Keratinocyte (primary cell): ENCODE results near the gene ADAMTS17. TPM values are rescaled to one million over a fixed set of nuclear protein-coding genes. Genes with fewer than 3 reads are reported as not detected.

ENCODE experiments used
- DNase-seq: peaks from one replicate; pipeline ENCODE4 v3.0.0-alpha.2; 2011; ENCODE audit warnings: low read depth, missing footprints, low spot score
- FAIRE-seq: peaks from 2 replicates; lab custom pipeline; 2011; peaks lifted over from hg19 to GRCh38; lab: Jason Lieb, UNC
- H2AFZ ChIP-seq: 2 replicates; pipeline ENCODE4 v1.6.0; 2012; ENCODE audit warnings: low read length, control low read depth, inconsistent platforms; ENCODE audit not compliant: control insufficient read depth
- H3K27ac ChIP-seq: 2 replicates; pipeline ENCODE4 v1.5.1; 2011; ENCODE audit warnings: low read length; ENCODE audit not compliant: control insufficient read depth, insufficient read depth
- H3K27me3 ChIP-seq: 3 replicates; pipeline ENCODE4 v1.6.0; 2011; ENCODE audit warnings: low read length; ENCODE audit not compliant: control insufficient read depth, insufficient read depth; ENCODE audit errors: extremely low read depth
- H3K36me3 ChIP-seq, 2 experiments: 2 replicates in 1 of 2; 3 replicates in 1 of 2; pipeline ENCODE4 v1.5.1; 2011; ENCODE audit warnings: low read length in 2 of 2, mild to moderate bottlenecking in 1 of 2; ENCODE audit not compliant: control insufficient read depth in 2 of 2, insufficient read depth in 2 of 2; ENCODE audit errors: extremely low read depth in 1 of 2
- H3K4me1 ChIP-seq: 3 replicates; pipeline ENCODE4 v1.5.1; 2011; ENCODE audit warnings: low read length; ENCODE audit not compliant: control insufficient read depth, insufficient read depth; ENCODE audit errors: extremely low read depth
- H3K4me2 ChIP-seq: 3 replicates; pipeline ENCODE4 v1.6.0; 2011; ENCODE audit warnings: low read depth, low read length; ENCODE audit not compliant: control insufficient read depth, insufficient read depth; ENCODE audit errors: extremely low read depth
- H3K4me3 ChIP-seq, 3 experiments: fragments of 200-600 bp in 1 of 3; sonication (generic) in 1 of 3; 2 replicates in 2 of 3; 3 replicates in 1 of 3; pipeline ENCODE4 v1.5.1; 2011 to 2016; ENCODE audit warnings: low read length in 3 of 3, mild to moderate bottlenecking in 3 of 3, control low read depth in 2 of 3, inconsistent platforms in 1 of 3, low read depth in 1 of 3, mixed read lengths in 1 of 3, mixed run types in 1 of 3, moderate library complexity in 1 of 3; ENCODE audit not compliant: control insufficient read depth in 2 of 3, insufficient read depth in 2 of 3; ENCODE audit errors: extremely low read depth in 1 of 3
- H3K79me2 ChIP-seq: 2 replicates; pipeline ENCODE4 v1.6.0; 2012; ENCODE audit warnings: low read length; ENCODE audit not compliant: control insufficient read depth, insufficient read depth
- H3K9ac ChIP-seq: 3 replicates; pipeline ENCODE4 v1.6.0; 2011; ENCODE audit warnings: low read length; ENCODE audit not compliant: control insufficient read depth, insufficient read depth; ENCODE audit errors: extremely low read depth
- H3K9me1 ChIP-seq: 3 replicates; pipeline ENCODE4 v1.6.0; 2011; ENCODE audit warnings: low read length; ENCODE audit not compliant: control insufficient read depth, insufficient read depth; ENCODE audit errors: extremely low read depth
- H3K9me3 ChIP-seq: 2 replicates; pipeline ENCODE4 v1.5.1; 2012; ENCODE audit warnings: low read depth, low read length; ENCODE audit not compliant: control insufficient read depth
- H4K20me1 ChIP-seq: 3 replicates; pipeline ENCODE4 v1.6.0; 2011; ENCODE audit warnings: low read length; ENCODE audit not compliant: control insufficient read depth, insufficient read depth; ENCODE audit errors: extremely low read depth
- CTCF ChIP-seq, 3 experiments: IDR thresholded peaks in 1 of 3; conservative IDR thresholded peaks in 1 of 3; optimal IDR thresholded peaks in 1 of 3; 2 replicates in 2 of 3; 3 replicates in 1 of 3; pipeline versions ENCODE3 to v1.5.1; 2011; ENCODE audit warnings: low read length in 3 of 3, mild to moderate bottlenecking in 3 of 3, moderate library complexity in 2 of 3, control low read depth in 1 of 3, inconsistent platforms in 1 of 3; ENCODE audit not compliant: insufficient read depth in 2 of 3; ENCODE audit errors: extremely low read depth in 1 of 3
- EZH2 ChIP-seq: IDR thresholded peaks from one replicate; pipeline ENCODE4 v1.6.1; 2012; ENCODE audit warnings: inconsistent platforms, mild to moderate bottlenecking, low read length, moderate library complexity
- dilution Hi-C: fragments of 300-500 bp; cut with MboI; formaldehyde crosslinking; loops from one replicate; pipeline ENCODE4 v1.7.0; 2020; ENCODE audit warnings: low sequenced_read_pairs; ENCODE audit not compliant: extremely low pct_ligation_motif_present
- polyA plus RNA-seq, 5 experiments: library from polyadenylated mRNA; depleted of rRNA in 3 of 5; stranded (reverse) in 3 of 5; stranded (forward) in 1 of 5; unstranded in 1 of 5; fragments of >200 nt; gene quantifications; 1 replicate in 1 of 5; 2 replicates in 3 of 5; 3 replicates in 1 of 5; pipeline versions ENCODE4 v1.2.1 to v1.2.3, GENCODE V29; 2011 to 2012; ENCODE audit warnings: missing spikeins in 2 of 5, low read depth in 1 of 5, low replicate concordance in 1 of 5

ADAMTS17 gene
- polyA plus RNA-seq, 1 donor (not counting 4 experiments of a cell fraction or from before 2014, with no cell fraction given) = 0.18 TPM

DNA sequence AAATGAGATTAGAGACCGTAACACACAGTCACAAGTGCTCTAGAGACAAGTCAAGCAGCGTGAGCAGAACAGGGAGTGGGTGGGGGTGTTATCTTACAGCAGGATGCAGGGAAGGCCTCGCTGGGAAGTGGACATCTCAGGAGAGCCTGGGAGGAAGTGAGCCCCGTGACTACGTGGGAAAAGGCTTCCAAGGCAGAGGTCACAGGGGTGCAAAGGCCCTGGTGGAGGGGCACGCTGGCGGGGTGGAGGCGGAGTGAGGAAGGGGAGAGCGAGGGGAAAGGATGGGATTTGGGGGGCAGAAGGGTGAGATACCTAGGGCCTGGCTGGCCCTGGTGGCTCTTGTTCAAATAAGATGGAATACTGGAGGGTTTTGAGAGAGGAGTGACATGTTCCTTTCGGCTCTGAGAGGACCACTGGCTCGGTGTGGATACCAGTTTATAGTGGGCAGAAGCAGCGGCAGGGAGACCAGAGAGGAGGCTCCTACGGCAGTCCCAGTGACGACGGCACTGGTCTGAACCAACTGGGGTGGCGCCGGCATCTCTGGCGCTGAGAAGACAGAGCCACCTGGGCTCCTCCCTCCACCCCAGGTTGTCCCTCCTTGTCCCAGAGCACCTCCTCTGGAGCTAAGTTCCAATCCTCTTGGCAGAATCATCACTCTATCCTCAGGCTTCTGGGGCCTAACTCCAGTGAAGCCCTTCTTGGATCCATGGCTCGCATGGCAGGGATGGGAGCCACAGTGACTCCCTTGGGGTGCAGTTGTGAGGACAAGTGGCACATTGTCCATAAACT is 342.3 kb downstream of the ADAMTS17 start:
- dilution Hi-C loops = no loop called here
- FAIRE-seq = peak; percentile 17
- H3K9me1 ChIP-seq = no peaks in the 10 kb centered on the region

GRCh38 chr15:99998661-99999101 is 343.1 kb downstream of the ADAMTS17 start:
- Histone ChIP-seq H3K4me1 (peaks cover 13% of the 10 kb centered on the region), H3K36me3 (no peaks in the 10 kb centered on the region), H3K9me1 (no peaks in the 10 kb centered on the region), H4K20me1 (no peaks in the 10 kb centered on the region), H3K79me2 (no peaks in the 10 kb centered on the region), H3K27ac (no peak overlapping the region), H3K4me3 (no peak overlapping the region), H3K9me3 (no peaks in the 10 kb centered on the region), H3K4me2 (peak overlapping the region; percentile 66), H3K9ac (no peak overlapping the region), H3K27me3 (peaks cover 7% of the 10 kb centered on the region), H2AFZ (peak overlapping the region; percentile 51)
- FAIRE-seq (peak; percentile 95), DNase-seq (peak; percentile 55)
- TF ChIP-seq CTCF (optimal IDR thresholded peaks at IDR 0.05 in 1 of 3, IDR thresholded peaks at IDR 0.05 in 1 of 3, conservative IDR thresholded peaks at IDR 0.05 in 1 of 3; ENCODE audit: extremely low read depth in 1 of 3, insufficient read depth in 2 of 3, low read length in 3 of 3) = no peak
- TF ChIP-seq EZH2 = no peak
- dilution Hi-C loops = no loop called here

More for the DNA sequence above, 342.3 kb downstream of the ADAMTS17 start:
- Histone ChIP-seq H3K4me2 (no peak overlapping the region), H3K27ac (no peak overlapping the region), H3K36me3 (no peaks in the 10 kb centered on the region), H3K4me1 (peaks cover 13% of the 10 kb centered on the region), H2AFZ (no peak overlapping the region), H3K79me2 (no peaks in the 10 kb centered on the region), H4K20me1 (no peaks in the 10 kb centered on the region), H3K9ac (no peak overlapping the region), H3K27me3 (peaks cover 9% of the 10 kb centered on the region), H3K9me3 (no peaks in the 10 kb centered on the region), H3K4me3 (no peak overlapping the region)
- DNase-seq = no peak
- TF ChIP-seq CTCF (optimal IDR thresholded peaks at IDR 0.05 in 1 of 3, IDR thresholded peaks at IDR 0.05 in 1 of 3, conservative IDR thresholded peaks at IDR 0.05 in 1 of 3; ENCODE audit: extremely low read depth in 1 of 3, insufficient read depth in 2 of 3, low read length in 3 of 3) (no peak), EZH2 (no peak)
